ENCODE data around the gene POPDC2. TPM values are rescaled to one million over a fixed set of nuclear protein-coding genes. Genes with fewer than 3 reads are reported as not detected.

The POPDC2 gene
- total RNA-seq, 1 donor from 2014 or later: 1.4 TPM

- no peak overlapping the region for H3K27ac Mint-ChIP-seq (ENCODE audit: unreplicated experiment)
- H3K4me1 Mint-ChIP-seq (ENCODE audit: low read depth, unreplicated experiment): no peaks in the 10 kb centered on the region
- no peaks in the 10 kb centered on the region for H3K9me3 Mint-ChIP-seq (ENCODE audit: unreplicated experiment)
- H3K4me3 Mint-ChIP-seq (ENCODE audit: unreplicated experiment): no peak overlapping the region
- DNase-seq: no peak
- H3K36me3 Mint-ChIP-seq (ENCODE audit: unreplicated experiment): peaks cover 9% of the 10 kb centered on the region
- TF ChIP-seq CTCF (IDR thresholded peaks at IDR 0.05; ENCODE audit: partially characterized antibody, unreplicated experiment): no peak
- H3K27me3 Mint-ChIP-seq (ENCODE audit: unreplicated experiment): peaks cover 3% of the 10 kb centered on the region
These were observed 48.7 kb downstream of the POPDC2 start for GRCh38 chr3:119611664-119612063.

GRCh38 chr3:119609301-119609700 lies 51.1 kb downstream of the POPDC2 start:
- H3K27me3 Mint-ChIP-seq (ENCODE audit: unreplicated experiment): peaks cover 3% of the 10 kb centered on the region
- no peak for DNase-seq
- H3K27ac Mint-ChIP-seq (ENCODE audit: unreplicated experiment): no peak overlapping the region
- H3K36me3 Mint-ChIP-seq (ENCODE audit: unreplicated experiment): peaks cover 9% of the 10 kb centered on the region
- no peaks in the 10 kb centered on the region for H3K4me1 Mint-ChIP-seq (ENCODE audit: low read depth, unreplicated experiment)
- no peak overlapping the region for H3K4me3 Mint-ChIP-seq (ENCODE audit: unreplicated experiment)
- H3K9me3 Mint-ChIP-seq (ENCODE audit: unreplicated experiment): no peaks in the 10 kb centered on the region
- no peak for TF ChIP-seq CTCF (IDR thresholded peaks at IDR 0.05; ENCODE audit: partially characterized antibody, unreplicated experiment)

GRCh38 chr3:119608405-119609000 lies 51.9 kb downstream of the POPDC2 start:
- Mint-ChIP-seq H3K4me1 (ENCODE audit: low read depth, unreplicated experiment) (no peaks in the 10 kb centered on the region), H3K27me3 (ENCODE audit: unreplicated experiment) (peaks cover 3% of the 10 kb centered on the region), H3K36me3 (ENCODE audit: unreplicated experiment) (peaks cover 9% of the 10 kb centered on the region), H3K27ac (ENCODE audit: unreplicated experiment) (no peak overlapping the region), H3K4me3 (ENCODE audit: unreplicated experiment) (no peak overlapping the region), H3K9me3 (ENCODE audit: unreplicated experiment) (no peaks in the 10 kb centered on the region)
- DNase-seq: no peak
- no peak for TF ChIP-seq CTCF (IDR thresholded peaks at IDR 0.05; ENCODE audit: partially characterized antibody, unreplicated experiment)

- TF ChIP-seq CTCF (IDR thresholded peaks at IDR 0.05; ENCODE audit: partially characterized antibody, unreplicated experiment): no peak
- Mint-ChIP-seq H3K36me3 (ENCODE audit: unreplicated experiment) (no peaks in the 10 kb centered on the region), H3K27me3 (ENCODE audit: unreplicated experiment) (peaks cover 4% of the 10 kb centered on the region), H3K4me3 (ENCODE audit: unreplicated experiment) (no peak overlapping the region), H3K4me1 (ENCODE audit: low read depth, unreplicated experiment) (no peaks in the 10 kb centered on the region), H3K27ac (ENCODE audit: unreplicated experiment) (no peak overlapping the region), H3K9me3 (ENCODE audit: unreplicated experiment) (no peaks in the 10 kb centered on the region)
- no peak for DNase-seq
These were observed 55.5 kb downstream of the POPDC2 start for GRCh38 chr3:119604878-119605277.

GRCh38 chr3:119602676-119603075 lies 57.7 kb downstream of the POPDC2 start:
- no peak for DNase-seq
- Mint-ChIP-seq H3K27ac (ENCODE audit: unreplicated experiment) (no peak overlapping the region), H3K27me3 (ENCODE audit: unreplicated experiment) (peaks cover 3% of the 10 kb centered on the region), H3K4me3 (ENCODE audit: unreplicated experiment) (no peak overlapping the region), H3K4me1 (ENCODE audit: low read depth, unreplicated experiment) (peaks cover 3% of the 10 kb centered on the region), H3K9me3 (ENCODE audit: unreplicated experiment) (no peaks in the 10 kb centered on the region), H3K36me3 (ENCODE audit: unreplicated experiment) (no peaks in the 10 kb centered on the region)
- no peak for TF ChIP-seq CTCF (IDR thresholded peaks at IDR 0.05; ENCODE audit: partially characterized antibody, unreplicated experiment)
